Right kidney (tissue), 1 donor: ENCODE results near the gene ANKRD44.
A peak's percentile ranks its signal among the peaks of the same experiment; 100 is the strongest.
"Not testable (repeated sequence)": the region's sequence is repeated elsewhere in the genome, so short reads cannot be mapped to it uniquely, and the experiment has no call there.

Experiments
- DNase-seq: peaks from one replicate; pipeline ENCODE4 v3.0.0-alpha.2; 2016

The ANKRD44 gene

DNA sequence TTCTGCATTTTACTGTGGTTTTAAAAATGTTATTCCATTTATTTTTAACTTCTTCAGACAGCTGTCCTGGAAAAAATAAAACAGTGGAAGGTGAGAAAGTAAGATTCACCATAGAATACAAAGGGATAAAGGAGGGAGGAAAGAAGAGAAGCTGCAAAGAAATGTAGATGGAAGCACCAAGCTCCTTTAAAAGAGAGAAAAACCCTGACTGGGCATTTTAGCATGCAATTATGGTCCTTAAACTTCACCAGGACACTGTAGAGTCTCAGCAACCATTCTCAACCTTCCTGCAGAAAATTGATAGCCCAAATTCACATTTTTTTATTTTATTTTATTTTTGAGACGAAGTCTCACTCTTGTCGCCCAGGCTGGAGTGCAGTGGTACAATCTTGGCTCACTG is 11.6 kb upstream of the ANKRD44 start:
- no peak for DNase-seq

DNA sequence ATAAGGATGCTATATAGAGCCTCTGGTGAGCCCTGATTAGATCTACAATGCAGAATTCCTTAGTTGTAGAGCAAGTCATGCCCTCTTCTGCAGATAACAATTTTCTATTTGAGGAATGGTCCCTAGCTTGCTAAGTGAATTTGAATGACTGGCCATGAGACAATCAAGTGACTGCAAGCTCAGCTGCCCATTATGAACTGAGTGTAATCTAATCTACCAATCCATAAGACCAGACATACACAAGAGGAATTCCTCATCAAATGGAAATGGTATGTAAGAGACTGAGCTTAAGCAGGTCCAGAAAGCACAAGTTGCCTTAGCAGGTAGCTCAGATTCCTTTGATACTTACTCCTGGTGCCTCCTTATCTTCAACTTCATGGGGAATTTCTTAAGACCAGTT is 4.8 kb upstream of the ANKRD44 start:
- no peak for DNase-seq

DNA sequence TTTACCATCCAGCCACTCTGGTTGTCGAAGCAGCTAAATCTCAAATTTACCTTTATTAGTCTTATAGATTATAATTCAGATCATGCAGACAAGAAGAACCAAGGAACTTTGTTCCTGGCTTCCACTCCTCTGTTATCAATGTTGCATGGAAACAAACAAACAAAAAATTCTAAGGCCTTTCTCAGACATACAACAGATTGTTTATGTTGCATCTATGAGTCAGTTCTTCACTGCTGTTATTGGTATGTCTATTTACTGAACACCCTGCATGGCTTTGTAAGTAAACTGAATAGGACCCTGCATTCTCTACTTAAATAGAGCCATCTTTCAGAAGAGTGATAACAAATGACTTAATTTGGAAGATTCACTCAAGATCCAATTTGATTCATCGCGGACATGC is 1.6 kb upstream of the ANKRD44 start:
- DNase-seq = no peak

DNA sequence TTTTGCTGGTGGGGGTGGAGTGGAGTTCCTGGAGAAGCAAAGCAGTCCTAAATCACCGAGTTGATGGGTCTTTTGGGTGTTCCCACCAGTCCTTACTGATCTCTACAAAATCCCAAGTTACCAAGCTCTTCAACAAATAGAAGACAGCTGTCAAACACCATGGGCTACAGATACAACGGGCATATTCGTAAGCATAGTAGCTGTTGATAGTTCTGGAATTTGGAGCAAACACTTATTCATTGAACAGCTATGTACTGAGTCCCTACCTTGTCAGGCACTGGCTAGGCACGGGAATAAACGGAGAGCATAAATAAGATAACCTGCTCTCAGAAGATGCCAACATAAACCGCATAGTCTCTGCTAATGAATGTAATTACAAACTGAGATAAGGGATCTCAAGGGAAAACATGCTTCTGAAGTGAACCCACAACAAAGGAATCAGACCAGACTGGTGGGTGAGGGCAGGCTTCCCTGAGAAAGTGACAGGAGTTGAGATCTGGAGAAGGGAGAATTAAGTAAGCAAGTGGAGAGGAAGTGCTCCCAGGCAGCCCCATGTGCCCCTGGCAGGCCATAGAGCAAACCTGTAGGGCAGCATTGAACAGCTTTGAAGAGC is 947 bp upstream of the ANKRD44 start:
- no peak for DNase-seq

DNA sequence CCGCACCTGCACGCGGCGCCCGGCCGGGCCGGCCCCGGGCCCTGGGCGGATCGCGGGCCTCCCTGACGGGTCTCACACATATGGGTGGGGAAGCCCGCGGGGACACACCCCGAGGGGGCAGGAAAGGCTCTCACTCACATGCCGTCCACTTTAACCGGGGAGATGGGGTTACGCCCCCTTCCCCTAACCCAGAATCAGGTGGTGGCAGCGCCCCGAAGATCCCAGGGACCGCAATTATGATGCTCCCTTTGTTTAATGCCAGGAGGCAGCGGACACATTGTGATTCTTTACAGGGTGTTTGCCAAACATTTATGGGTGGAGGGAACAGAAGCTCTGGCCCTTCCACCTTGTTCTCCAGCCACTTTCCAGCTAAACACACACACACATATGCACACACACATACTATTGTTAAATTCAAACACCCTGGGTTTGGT is 424 bp upstream of the ANKRD44 start:
- peak; percentile 66 for DNase-seq

DNA sequence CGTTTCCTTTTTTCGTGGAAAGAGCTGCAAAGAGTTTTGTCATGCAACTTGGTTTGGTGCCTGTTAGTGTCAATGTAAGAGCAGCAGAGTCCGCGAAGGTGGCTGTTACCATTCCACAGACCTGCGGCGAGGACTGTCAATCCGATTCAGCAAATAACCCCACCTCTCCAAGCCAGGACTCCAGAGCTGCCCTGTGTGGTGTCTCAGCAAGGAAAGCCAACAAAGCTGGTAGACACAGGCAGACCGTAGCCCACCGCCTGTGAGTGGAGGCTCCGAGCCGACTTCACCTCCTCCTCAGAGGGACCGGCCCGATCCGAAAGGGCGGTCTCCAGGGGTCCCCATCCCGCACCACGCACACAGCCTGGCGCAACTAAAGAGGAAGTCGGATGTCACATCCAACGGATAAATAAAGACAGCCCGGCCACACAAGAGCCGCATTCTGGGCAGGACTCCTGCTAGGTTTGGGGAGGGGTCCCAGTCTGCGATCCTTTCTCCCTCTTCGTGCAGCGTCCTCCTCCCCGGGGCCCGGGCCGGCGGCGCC is 819 bp downstream of the ANKRD44 start:
- DNase-seq = peak; percentile 80

DNA sequence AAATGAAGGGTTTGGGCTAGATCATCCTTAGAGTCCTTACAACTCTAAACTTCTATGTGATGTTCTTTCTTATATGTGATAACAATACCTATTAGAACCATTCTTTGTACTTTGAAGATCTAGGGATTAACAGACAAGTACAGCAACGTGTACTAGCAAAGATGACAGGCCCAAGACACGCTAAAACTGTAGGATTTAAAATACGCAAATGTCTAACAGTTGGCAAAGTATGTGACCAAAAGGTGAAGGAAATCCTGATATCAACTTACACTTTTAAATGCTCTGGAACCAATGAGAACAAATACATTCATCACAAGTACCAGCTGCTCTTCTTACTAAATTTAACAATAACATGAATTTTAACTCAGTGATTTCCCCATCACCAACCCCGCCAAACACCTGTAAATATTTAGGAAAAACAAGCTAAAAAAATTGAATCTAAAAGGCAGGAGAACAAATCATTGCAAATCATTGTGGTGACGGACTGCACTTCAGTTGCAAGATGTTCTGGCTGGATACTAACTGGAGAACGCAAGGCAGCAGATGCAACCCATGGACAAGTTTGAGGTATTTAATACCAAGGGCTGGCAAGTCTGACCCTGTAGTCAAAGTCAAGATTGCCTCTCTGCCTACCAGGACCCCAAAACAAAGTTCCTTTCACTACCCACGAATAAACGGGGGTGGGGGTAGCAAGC is 1.4 kb downstream of the ANKRD44 start:
- DNase-seq = no peak

DNA sequence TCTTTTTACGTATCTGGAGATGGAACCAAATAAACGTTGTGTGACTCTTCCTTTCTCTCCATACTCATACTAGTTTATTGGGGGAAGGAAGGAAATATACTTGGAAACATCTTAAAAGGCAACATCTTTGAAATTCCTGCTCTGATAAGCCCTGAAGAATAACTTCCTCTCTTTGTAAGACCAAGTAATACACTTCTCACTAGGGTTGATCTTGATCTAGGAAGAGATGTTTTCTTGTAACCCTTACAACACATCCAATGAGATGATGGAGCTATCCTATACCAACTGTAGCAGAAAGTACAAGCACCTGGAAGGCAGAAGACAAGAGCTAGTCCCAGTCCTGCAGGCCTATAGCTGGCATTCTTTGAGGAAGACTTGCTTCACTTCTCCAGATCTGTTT is 2.0 kb downstream of the ANKRD44 start:
- DNase-seq = no peak

DNA sequence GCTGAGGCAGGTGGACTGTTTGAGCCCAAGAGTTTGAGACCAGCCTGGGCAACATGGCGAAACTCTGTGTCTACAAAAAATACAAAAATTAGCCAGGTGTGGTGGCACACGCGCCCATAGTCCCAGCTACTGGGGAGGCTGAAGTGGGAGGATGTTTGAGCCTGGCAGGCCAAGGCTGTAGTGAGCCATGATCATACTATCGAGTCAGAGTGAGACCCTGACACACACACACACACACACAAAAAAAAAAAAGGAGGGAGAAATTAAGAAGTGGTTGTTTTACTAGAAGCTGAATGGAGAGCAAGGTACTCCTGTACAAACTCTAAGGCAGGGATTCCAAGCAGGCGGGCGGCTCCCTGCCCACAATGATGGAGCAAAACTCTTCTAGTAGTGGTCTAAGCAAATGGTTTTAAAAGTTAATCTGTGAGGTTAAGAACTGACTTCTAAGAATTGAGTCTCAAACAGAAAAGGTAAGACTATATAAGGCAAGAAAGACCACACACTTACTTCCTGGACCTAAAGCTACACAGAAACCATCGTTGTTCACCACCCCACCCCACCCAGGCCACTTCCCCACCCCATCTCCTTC is 2.6 kb downstream of the ANKRD44 start:
- DNase-seq = no peak

DNA sequence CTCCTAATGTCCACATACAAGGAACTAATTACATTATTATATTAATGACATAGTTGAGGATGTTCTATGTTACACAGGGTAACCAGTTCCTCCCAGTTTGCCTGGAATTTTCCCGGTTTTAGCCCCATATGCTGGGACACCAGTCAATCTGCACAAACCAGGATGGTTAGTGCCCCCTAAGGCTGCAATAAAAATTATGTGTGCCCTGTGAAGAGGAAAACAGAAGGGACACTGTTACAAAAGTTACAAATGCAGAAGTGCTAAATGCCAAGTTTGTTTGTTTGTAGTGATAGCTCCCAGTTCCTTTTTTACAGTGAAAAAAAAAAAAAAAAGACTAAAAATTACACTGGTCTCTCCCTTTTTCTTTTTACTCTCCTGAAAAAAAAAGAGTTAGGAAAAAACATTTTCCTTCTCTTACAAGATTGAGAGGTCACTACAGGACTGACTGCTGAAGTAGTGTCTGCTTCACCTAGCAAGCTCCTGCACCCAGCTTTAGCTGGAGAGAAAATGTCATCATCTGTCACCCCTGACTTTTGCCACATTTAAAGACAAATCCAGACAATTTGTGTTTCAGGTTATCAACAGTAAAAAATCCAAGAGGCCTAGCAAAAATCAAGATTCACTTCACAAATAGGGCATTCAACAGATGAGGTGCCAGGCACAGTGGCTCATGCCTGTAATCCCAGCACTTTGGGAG is 3.2 kb downstream of the ANKRD44 start:
- DNase-seq = no peak

DNA sequence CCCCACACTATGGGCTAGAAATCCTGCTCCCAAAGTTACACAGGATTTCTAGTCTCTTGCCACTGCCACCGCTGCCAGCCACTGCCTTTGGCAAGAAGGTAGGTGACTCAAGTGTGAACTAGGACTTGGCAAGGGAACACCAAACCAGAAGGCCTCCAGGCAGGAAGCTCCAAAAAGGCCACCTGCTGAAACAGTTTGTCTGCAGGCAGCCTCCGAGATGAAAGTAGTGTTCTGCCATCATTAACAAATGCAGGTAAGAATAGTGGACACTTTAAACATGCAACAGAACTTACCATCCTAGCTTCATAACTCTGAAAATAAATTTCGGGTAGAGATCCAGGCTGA is 3.9 kb downstream of the ANKRD44 start:
- no peak for DNase-seq

DNA sequence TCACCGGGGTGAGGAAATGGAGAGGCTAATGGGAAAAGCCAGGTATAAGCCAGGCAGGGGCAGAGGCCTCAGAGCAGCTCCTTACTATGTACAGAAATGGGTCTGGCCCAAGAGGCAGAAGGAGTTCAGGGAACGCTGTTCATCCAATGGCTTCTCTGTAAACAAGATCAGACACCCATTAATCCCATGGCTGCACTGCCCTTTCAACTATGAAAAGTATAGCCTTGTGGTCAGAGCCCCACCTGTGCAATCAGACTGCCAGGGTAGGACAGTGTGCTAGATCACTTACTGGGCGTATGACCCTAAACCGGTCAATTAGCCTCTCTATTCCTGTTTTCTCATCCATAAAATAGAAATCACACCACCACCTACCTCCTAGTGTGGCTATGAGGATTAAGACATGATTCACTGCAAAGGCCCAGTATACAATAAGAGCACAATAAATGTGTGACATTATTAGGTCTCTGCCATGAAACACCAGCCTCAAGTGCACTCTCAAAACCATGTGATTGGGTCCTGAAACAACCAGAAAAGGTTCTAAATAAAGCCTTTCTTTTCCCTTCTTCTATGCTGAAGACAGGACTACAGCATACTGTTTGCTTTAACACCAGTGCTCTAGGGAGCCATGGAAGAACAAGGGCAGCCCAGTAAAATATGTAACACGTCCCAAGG is 4.4 kb downstream of the ANKRD44 start:
- DNase-seq = no peak

DNA sequence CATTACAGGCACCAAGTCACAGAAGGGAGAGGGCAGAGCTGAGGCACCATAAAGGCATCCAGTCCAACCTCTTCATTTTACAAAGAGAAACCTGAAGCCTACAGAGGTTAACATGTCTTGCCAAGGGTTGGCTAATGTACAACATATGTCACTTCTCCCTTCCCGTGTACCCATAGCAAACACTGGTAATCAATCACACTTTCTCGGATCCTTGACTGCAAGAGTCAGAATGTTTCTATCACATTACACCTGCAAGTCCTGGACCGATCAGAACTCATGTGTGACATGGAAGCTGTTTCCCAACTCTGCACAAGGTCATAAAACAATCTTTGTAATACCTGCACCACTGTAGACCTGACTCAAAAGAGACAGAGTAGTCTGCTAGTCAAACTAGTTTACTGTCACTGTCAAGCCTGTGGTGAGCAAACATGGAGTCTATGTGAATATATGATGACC is 6.0 kb downstream of the ANKRD44 start:
- DNase-seq = no peak

DNA sequence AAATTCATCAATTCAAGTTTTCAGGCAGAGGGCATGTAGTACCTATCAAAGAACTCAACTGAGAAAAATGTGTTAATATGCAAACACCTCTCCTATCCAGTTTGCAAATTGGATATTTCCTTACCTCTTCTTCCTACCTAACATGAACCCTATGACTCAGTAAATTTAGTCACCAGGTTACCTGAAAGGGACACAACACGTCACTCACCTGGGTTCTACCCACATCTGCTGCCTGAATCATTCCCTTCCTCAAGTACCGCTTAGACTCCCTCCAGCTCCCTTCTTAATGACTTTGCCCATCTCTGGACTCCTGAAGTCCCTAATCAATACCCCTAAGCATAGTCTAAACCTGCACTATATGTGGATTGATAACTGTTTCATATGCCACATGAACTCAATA is 10.4 kb downstream of the ANKRD44 start:
- no peak for DNase-seq

DNA sequence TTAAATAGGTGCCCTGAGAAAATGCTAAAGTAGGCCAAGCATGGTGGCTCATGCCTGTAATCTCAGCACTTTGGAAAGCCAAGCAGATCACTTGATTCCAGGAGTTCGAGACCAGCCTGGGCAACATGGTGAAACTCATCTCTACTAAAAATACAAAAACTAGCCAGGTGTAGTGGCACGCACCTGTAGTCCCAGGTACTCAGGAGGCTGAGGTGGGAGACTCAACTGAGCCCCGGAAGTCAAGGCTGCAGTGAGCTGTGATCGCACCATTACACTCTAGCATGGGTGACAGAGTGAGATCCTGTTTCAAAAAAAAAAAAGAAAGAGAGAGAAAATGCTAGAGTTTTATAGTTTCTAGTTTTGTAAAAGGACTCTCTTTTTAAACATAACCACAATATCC is 12.0 kb downstream of the ANKRD44 start:
- DNase-seq = no peak

DNA sequence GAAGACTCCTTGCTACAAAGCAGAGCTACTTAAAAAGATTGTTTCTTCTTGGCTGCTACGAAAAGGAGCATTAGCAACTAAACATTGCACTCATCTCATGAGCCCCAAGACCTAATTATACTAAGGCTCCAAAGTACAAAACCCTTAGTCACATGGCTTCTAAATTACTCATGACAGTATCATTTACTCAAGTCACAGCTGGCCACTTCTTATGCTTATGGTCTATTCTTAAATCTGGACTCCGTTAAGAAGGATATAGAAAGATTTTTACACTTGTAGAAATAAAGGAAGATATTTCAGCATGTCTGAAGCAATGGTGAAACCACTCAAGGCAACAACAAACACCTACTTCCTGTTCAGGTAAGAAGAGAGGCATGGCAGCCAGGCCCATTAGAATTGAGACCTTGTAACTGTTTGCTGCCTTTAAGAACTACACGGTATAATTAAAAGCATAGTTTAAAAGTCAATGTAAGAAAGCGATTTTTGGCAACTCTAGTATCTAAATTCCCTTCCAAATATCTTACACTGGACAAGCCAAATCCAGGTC is 12.7 kb downstream of the ANKRD44 start:
- DNase-seq = no peak

DNA sequence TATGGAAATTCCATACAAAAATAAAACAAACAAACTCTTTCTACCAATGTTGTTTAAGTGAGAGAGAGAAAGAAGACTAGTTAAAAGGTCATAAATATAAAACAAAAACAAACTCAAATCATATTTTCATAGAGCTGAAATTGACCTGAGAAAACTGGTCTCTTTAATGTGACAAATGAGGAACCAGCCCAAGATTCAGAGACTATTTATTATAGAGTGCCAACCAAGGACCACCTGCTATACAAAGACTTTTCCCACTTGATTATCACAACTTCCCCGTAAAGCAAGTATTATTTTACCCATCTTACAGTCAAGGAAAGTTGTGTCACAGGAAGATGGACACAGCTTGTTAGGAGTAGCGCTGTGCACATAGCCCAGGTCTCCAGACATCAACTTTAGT is 13.3 kb downstream of the ANKRD44 start:
- DNase-seq = no peak

DNA sequence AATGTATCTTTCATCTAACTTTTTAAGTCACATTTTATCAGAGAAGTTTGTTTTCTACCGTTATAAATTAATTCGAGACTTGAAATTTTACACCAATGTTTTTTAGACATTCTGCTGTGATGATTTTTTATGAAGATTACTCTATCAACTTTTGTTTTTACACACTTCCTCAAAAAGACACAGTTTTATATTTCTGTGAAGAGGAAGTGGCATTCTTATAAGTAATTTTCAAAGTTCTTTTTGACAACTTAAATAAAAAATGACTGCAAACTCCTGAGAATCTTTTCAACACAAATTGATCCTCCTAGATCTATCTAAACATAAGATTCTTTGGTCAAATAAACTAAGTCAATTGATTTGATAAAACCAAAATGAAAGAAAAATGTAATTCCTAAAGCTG is 13.7 kb downstream of the ANKRD44 start:
- DNase-seq = no peak

DNA sequence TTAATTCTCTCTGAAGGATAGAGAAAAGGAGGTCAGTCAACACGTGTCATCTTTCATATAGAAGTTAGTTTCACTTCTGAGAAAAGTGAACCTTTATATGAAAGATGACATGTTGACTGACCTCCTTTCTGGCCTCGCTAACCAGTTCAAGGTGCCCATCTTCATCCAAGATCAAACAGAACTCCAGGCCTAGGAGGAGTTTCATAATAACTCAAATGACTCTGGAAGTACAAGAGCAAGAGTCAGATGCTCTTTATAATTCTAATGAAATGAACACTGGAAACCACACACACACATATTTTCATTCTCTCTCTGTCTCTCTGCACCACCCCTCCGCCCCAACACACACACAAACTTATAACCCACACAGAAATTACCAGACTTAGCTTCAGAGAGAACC is 16.3 kb downstream of the ANKRD44 start:
- DNase-seq = no peak

DNA sequence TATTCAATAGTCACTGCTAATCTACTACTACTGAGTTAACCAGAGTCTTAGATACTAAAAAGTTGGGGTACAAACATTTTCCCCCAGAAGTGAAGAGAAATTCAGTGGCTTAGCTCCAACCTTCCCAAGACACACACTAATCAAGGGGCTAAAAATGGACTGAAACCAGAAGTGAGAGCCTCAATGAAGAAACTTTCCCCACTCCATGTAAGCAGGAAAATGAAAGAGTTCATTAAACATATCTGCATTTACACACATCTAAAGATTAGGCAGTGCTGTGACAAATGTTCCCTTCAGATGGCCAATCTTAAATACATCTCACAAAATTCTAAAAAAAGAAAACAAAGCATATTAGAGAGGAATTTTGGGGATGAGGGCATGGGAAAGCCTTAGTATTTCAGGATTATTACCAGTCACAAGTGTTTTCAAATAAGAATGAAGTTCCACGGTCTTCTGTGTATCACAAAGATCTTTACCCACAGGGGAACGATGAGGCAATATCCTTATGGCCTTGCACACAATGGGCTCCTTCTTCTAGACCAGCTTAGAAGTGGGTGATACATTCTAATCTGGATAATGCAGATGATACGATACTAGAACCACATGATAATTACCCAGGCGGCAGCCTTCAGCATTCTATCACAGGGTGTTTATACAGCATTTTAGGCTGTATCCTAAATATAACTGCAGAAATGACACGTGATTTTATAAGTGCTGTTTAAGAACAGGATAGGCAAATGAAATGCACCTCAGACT is 17.1 kb downstream of the ANKRD44 start:
- DNase-seq = no peak

DNA sequence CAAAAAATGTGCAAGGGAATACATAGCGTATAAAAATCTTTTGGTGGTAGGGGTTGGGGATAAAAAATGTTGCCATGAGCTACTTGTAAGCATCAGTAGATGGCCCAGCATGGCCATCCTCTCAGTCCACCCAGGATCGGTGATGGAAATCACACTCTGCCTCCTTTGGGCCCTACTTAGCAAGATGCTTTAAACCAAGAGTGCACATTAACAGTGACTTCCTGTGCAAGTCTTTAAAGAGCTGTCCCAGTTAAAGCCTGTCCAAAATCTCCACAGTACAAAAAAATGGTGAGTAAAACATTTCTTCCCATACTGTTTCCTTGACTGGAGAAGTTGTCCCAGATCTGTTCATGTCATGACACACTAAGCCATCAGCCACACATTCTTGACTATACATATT is 18.0 kb downstream of the ANKRD44 start:
- DNase-seq = no peak

DNA sequence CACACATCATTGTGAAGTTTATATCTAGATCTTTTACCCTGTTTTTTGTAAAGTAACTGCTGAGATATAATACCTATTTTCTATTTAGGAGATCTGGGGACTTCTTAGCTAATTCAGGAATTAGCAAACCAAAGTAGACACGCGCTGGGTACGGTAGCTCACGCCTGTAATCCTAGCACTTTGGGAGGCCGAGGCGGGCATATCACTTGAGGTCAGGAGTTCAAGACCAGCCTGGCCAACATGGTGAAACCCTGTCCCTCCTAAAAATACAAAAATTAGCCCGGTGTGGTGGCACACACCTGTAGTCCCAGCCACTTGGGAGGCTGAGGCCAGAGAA is 23.0 kb downstream of the ANKRD44 start:
- not testable (repeated sequence) for DNase-seq
